H9 (cell line): Measurements from ENCODE around the gene TMEFF2. TPM values are rescaled to one million over a fixed set of nuclear protein-coding genes. Genes with fewer than 3 reads are reported as not detected.

ENCODE experiments used
- DNase-seq: peaks from one replicate; pipeline ENCODE4 v3.0.0-alpha.2; 2017
- H2AFZ ChIP-seq: one replicate; pipeline ENCODE4 v1.6.1; 2013; ENCODE audit warnings: mild to moderate bottlenecking, low read length, control low read depth, moderate library complexity
- H2AK5ac ChIP-seq: 2 replicates; pipeline ENCODE4 v1.6.1; 2013; ENCODE audit warnings: low read length, control low read depth, mixed read lengths; ENCODE audit not compliant: insufficient read length
- H2BK120ac ChIP-seq: one replicate; pipeline ENCODE4 v1.6.1; 2013; ENCODE audit warnings: low read depth, mild to moderate bottlenecking, low read length, control low read depth, inconsistent platforms; ENCODE audit not compliant: poor library complexity, severe bottlenecking
- H2BK12ac ChIP-seq: 2 replicates; pipeline ENCODE4 v1.6.1; 2013; ENCODE audit warnings: low read length, control low read depth, mixed read lengths, low read depth; ENCODE audit not compliant: insufficient read length
- H2BK15ac ChIP-seq: 2 replicates; pipeline ENCODE4 v1.6.1; 2013; ENCODE audit warnings: low read depth, low read length, control low read depth
- H2BK20ac ChIP-seq: one replicate; pipeline ENCODE4 v1.6.1; 2013; ENCODE audit warnings: low read depth, mild to moderate bottlenecking, low read length, control low read depth, inconsistent platforms; ENCODE audit not compliant: poor library complexity, severe bottlenecking
- H2BK5ac ChIP-seq: 2 replicates; pipeline ENCODE4 v1.6.1; 2013; ENCODE audit warnings: low read length, control low read depth, mixed read lengths; ENCODE audit not compliant: insufficient read length
- H3K14ac ChIP-seq: 2 replicates; pipeline ENCODE4 v1.6.1; 2013; ENCODE audit warnings: low read length, control low read depth; ENCODE audit not compliant: insufficient read depth
- H3K18ac ChIP-seq: 2 replicates; pipeline ENCODE4 v1.6.1; 2013; ENCODE audit warnings: low read depth, mild to moderate bottlenecking, mixed read lengths, low read length, control low read depth; ENCODE audit not compliant: insufficient read length
- H3K23ac ChIP-seq: 2 replicates; pipeline ENCODE4 v1.6.1; 2013; ENCODE audit warnings: low read length, control low read depth, mixed read lengths, low read depth; ENCODE audit not compliant: insufficient read length
- H3K23me2 ChIP-seq: 2 replicates; pipeline ENCODE4 v1.6.1; 2013; ENCODE audit warnings: low read depth, mild to moderate bottlenecking, mixed read lengths, low read length, control low read depth; ENCODE audit not compliant: insufficient read length, poor library complexity, severe bottlenecking
- H3K27ac ChIP-seq: 2 replicates; pipeline ENCODE4 v1.5.1; 2013; ENCODE audit warnings: low read length, control low read depth, mixed read lengths, low read depth; ENCODE audit not compliant: insufficient read length
- H3K27me3 ChIP-seq: 2 replicates; pipeline ENCODE4 v1.6.1; 2013; ENCODE audit warnings: low read length, control low read depth, inconsistent platforms; ENCODE audit not compliant: insufficient read depth
- H3K4ac ChIP-seq: 2 replicates; pipeline ENCODE4 v1.6.1; 2013; ENCODE audit warnings: low read depth, mild to moderate bottlenecking, control low read depth, inconsistent platforms, low read length, moderate library complexity
- H3K4me1 ChIP-seq: 2 replicates; pipeline ENCODE4 v1.6.1; 2013; ENCODE audit warnings: low read length, control low read depth, inconsistent platforms; ENCODE audit not compliant: insufficient read depth
- H3K4me2 ChIP-seq: 2 replicates; pipeline ENCODE4 v1.6.1; 2013; ENCODE audit warnings: low read length, control low read depth, mixed read lengths; ENCODE audit not compliant: insufficient read length, insufficient read depth
- H3K56ac ChIP-seq: 2 replicates; pipeline ENCODE4 v1.6.1; 2013; ENCODE audit warnings: low read depth, mild to moderate bottlenecking, mixed read lengths, low read length, control low read depth; ENCODE audit not compliant: insufficient read length
- H3K79me1 ChIP-seq: 2 replicates; pipeline ENCODE4 v1.6.1; 2013; ENCODE audit warnings: low read depth, mild to moderate bottlenecking, moderate library complexity, low read length, control low read depth, inconsistent platforms; ENCODE audit not compliant: insufficient read depth, poor library complexity, severe bottlenecking
- H3K79me2 ChIP-seq: 2 replicates; pipeline ENCODE4 v1.6.1; 2013; ENCODE audit warnings: low read length, control low read depth, inconsistent platforms; ENCODE audit not compliant: insufficient read depth
- H3K9ac ChIP-seq: 2 replicates; pipeline ENCODE4 v1.6.1; 2013; ENCODE audit warnings: low read length, control low read depth, mixed read lengths; ENCODE audit not compliant: insufficient read length; ENCODE audit errors: extremely low read depth
- H3K9me3 ChIP-seq: one replicate; pipeline ENCODE4 v1.6.1; 2013; ENCODE audit warnings: low read depth, low read length, inconsistent platforms; ENCODE audit not compliant: control insufficient read depth
- H3T11ph ChIP-seq: one replicate; pipeline ENCODE4 v1.6.1; 2013; ENCODE audit warnings: mild to moderate bottlenecking, low read length, control low read depth, inconsistent platforms
- H4K20me1 ChIP-seq: one replicate; pipeline ENCODE4 v1.6.1; 2013; ENCODE audit not compliant: control insufficient read depth, insufficient read length, insufficient read depth
- H4K5ac ChIP-seq: 2 replicates; pipeline ENCODE4 v1.6.1; 2013; ENCODE audit warnings: low read depth, mild to moderate bottlenecking, mixed read lengths, low read length, control low read depth; ENCODE audit not compliant: insufficient read length
- H4K8ac ChIP-seq: replicated peaks from 2 replicates; pipeline ENCODE4 v1.6.1; 2013; ENCODE audit warnings: low read length, control low read depth, mixed read lengths, low read depth; ENCODE audit not compliant: insufficient read length
- H4K91ac ChIP-seq: 2 replicates; pipeline ENCODE4 v1.6.1; 2013; ENCODE audit warnings: low read depth, mild to moderate bottlenecking, moderate library complexity, mixed read lengths, low read length, control low read depth; ENCODE audit not compliant: insufficient read length
- H3K27ac Mint-ChIP-seq, 3 experiments: 2 replicates in 2 of 3; 3 replicates in 1 of 3; pipeline ENCODE4 v1.8.0; 2020 to 2021; ENCODE audit warnings: mixed read lengths in 3 of 3, mild to moderate bottlenecking in 1 of 3, moderate library complexity in 1 of 3
- H3K27me3 Mint-ChIP-seq: 2 replicates; pipeline ENCODE4 v1.8.0; 2021; ENCODE audit warnings: low read depth, mild to moderate bottlenecking, moderate library complexity, mixed read lengths
- H3K36me3 Mint-ChIP-seq, 3 experiments: 2 replicates in 2 of 3; 3 replicates in 1 of 3; pipeline ENCODE4 v1.8.0; 2020 to 2021; ENCODE audit warnings: low read depth in 3 of 3, mixed read lengths in 3 of 3; ENCODE audit not compliant: insufficient read depth in 1 of 3
- H3K4me1 Mint-ChIP-seq, 2 experiments: 2 replicates each; pipeline ENCODE4 v1.8.0; 2020; ENCODE audit warnings: mixed read lengths in 2 of 2
- H3K4me3 Mint-ChIP-seq, 2 experiments: 2 replicates in 1 of 2; 3 replicates in 1 of 2; pipeline ENCODE4 v1.8.0; 2020 to 2021; ENCODE audit warnings: mild to moderate bottlenecking in 2 of 2, mixed read lengths in 2 of 2, moderate library complexity in 1 of 2
- H3K9me3 Mint-ChIP-seq, 2 experiments: 2 replicates in 1 of 2; 3 replicates in 1 of 2; pipeline ENCODE4 v1.8.0; 2020; ENCODE audit warnings: mild to moderate bottlenecking in 2 of 2, mixed read lengths in 2 of 2, moderate library complexity in 1 of 2
- WGBS: extraction: QIAGEN DNeasy Blood & Tissue Kit; methylation state at CpG from one replicate; pipeline ENCODE4 v1.1.7; 2013; ENCODE audit warnings: missing lambda C conversion rate, low lambda C conversion rate, mixed read lengths; ENCODE audit not compliant: insufficient read length; ENCODE audit errors: extremely low coverage; 5-methylcytosine and 5-hydroxymethylcytosine counted together
- total RNA-seq: library from RNA; stranded (reverse); gene quantifications from 2 replicates; pipeline ENCODE4 v1.2.1, GENCODE V29; 2021
- TF ChIP-seq, protein P1 (sequence below): fragments of 200-600 bp; sonication (generic); conservative IDR thresholded peaks from 3 replicates; pipeline ENCODE4 v1.8.0; 2021; ENCODE audit warnings: antibody characterized with exemption, mild to moderate bottlenecking

Gene TMEFF2
- total RNA-seq, 1 experiment from 2014 or later = 0.39 TPM

DNA sequence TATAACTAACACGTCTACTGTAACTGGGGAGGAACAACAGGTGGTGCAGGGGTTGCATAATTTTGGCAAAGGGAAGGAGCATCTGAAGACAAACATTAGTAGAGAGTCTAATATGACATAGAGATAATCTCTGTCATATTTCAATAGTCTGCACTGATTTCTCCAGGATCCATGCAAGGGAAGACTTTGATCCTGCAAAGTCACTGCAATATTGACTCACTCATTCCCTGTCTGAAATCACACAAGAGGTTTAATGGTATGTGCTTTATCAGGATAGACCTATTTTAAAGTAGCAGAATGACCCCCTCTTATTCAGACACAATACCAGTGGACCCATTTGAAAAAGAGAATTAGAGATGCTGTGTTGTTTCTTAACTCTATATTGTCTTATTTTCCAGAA, 249.1 kb downstream of the TMEFF2 start:
- H2BK12ac ChIP-seq = no peak overlapping the region
- no peaks in the 10 kb centered on the region for H3K27me3 Mint-ChIP-seq
- no peaks in the 10 kb centered on the region for H3K9me3 Mint-ChIP-seq

More for the DNA sequence above, 249.1 kb downstream of the TMEFF2 start:
- no peak overlapping the region for H3K56ac ChIP-seq
- H3K4me3 Mint-ChIP-seq = no peak overlapping the region
- H2BK5ac ChIP-seq = no peak overlapping the region
- peaks cover 7 to 9% of the 10 kb centered on the region in 2 experiments for H3K4me1 Mint-ChIP-seq
- H3K79me1 ChIP-seq = no peaks in the 10 kb centered on the region
- H3K4me2 ChIP-seq = no peak overlapping the region
- H3T11ph ChIP-seq = no peak overlapping the region
- no peak overlapping the region for H3K27ac ChIP-seq
- H3K23me2 ChIP-seq = no peaks in the 10 kb centered on the region
- no peak overlapping the region for H3K23ac ChIP-seq
- no peaks in the 10 kb centered on the region for H3K36me3 Mint-ChIP-seq
- TF ChIP-seq, protein P1, sequence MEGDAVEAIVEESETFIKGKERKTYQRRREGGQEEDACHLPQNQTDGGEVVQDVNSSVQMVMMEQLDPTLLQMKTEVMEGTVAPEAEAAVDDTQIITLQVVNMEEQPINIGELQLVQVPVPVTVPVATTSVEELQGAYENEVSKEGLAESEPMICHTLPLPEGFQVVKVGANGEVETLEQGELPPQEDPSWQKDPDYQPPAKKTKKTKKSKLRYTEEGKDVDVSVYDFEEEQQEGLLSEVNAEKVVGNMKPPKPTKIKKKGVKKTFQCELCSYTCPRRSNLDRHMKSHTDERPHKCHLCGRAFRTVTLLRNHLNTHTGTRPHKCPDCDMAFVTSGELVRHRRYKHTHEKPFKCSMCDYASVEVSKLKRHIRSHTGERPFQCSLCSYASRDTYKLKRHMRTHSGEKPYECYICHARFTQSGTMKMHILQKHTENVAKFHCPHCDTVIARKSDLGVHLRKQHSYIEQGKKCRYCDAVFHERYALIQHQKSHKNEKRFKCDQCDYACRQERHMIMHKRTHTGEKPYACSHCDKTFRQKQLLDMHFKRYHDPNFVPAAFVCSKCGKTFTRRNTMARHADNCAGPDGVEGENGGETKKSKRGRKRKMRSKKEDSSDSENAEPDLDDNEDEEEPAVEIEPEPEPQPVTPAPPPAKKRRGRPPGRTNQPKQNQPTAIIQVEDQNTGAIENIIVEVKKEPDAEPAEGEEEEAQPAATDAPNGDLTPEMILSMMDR = no peak
- H3K9ac ChIP-seq = no peak overlapping the region
- H2AFZ ChIP-seq = no peak overlapping the region
- H2BK20ac ChIP-seq = no peak overlapping the region
- no peak overlapping the region for H3K18ac ChIP-seq
- H3K27ac Mint-ChIP-seq = no peak overlapping the region
- no peak overlapping the region for H4K5ac ChIP-seq
- no peak overlapping the region for H2AK5ac ChIP-seq
- H2BK15ac ChIP-seq = no peak overlapping the region
- no peak overlapping the region for H4K91ac ChIP-seq
- no peak overlapping the region for H3K4ac ChIP-seq
- H3K79me2 ChIP-seq = no peaks in the 10 kb centered on the region
- no peaks in the 10 kb centered on the region for H3K9me3 ChIP-seq
- no peaks in the 10 kb centered on the region for H3K4me1 ChIP-seq
- H3K14ac ChIP-seq = no peak overlapping the region
- H4K8ac ChIP-seq = no peak overlapping the region
- no CpG with 5 or more reads among the region's 1 CpG for WGBS
- H4K20me1 ChIP-seq = no peaks in the 10 kb centered on the region
- H3K27me3 ChIP-seq = no peaks in the 10 kb centered on the region
- no peak overlapping the region for H2BK120ac ChIP-seq
- DNase-seq = no peak
